Endothelial cell (in vitro differentiated cells): Measurements from ENCODE around the gene TMEM184A. TPM values are rescaled to one million over a fixed set of nuclear protein-coding genes. Genes with fewer than 3 reads are reported as not detected.

Experiments used
- DNase-seq: peaks from one replicate; pipeline ENCODE4 v3.0.0; 2021; ENCODE audit warnings: low spot score
- H3K27ac Mint-ChIP-seq: one replicate; pipeline ENCODE4 v1.8.0; 2021; ENCODE audit warnings: mixed read lengths, inconsistent platforms; ENCODE audit not compliant: unreplicated experiment
- H3K27me3 Mint-ChIP-seq: one replicate; pipeline ENCODE4 v1.8.0; 2021; ENCODE audit warnings: mild to moderate bottlenecking, moderate library complexity, mixed read lengths, inconsistent platforms; ENCODE audit not compliant: unreplicated experiment
- H3K36me3 Mint-ChIP-seq: one replicate; pipeline ENCODE4 v1.8.0; 2021; ENCODE audit warnings: mild to moderate bottlenecking, low read depth, mixed read lengths, inconsistent platforms; ENCODE audit not compliant: unreplicated experiment
- H3K4me1 Mint-ChIP-seq: one replicate; pipeline ENCODE4 v1.8.0; 2021; ENCODE audit warnings: mild to moderate bottlenecking, mixed read lengths, inconsistent platforms; ENCODE audit not compliant: unreplicated experiment
- H3K4me3 Mint-ChIP-seq: one replicate; pipeline ENCODE4 v1.8.0; 2021; ENCODE audit warnings: mild to moderate bottlenecking, mixed read lengths, inconsistent platforms; ENCODE audit not compliant: unreplicated experiment
- H3K9me3 Mint-ChIP-seq: one replicate; pipeline ENCODE4 v1.8.0; 2021; ENCODE audit warnings: mixed read lengths, inconsistent platforms; ENCODE audit not compliant: unreplicated experiment
- CTCF ChIP-seq: fragments of 200-600 bp; sonication (generic); IDR thresholded peaks from one replicate; pipeline ENCODE4 v1.5.0; 2021; ENCODE audit warnings: antibody characterized with exemption; ENCODE audit not compliant: unreplicated experiment
- total RNA-seq: library from RNA; stranded (reverse); fragmentation: NEBNext Ultra II Directional; extraction: Animal tissue kit (Norgen Biotek cat#: 25700); gene quantifications from one replicate; pipeline ENCODE4 v1.2.1, GENCODE V29; 2021; ENCODE audit not compliant: unreplicated experiment

Gene TMEM184A
- total RNA-seq, 1 donor from 2014 or later, result 0.21 TPM

- no peak overlapping the region for H3K27ac Mint-ChIP-seq
- no peak overlapping the region for H3K4me3 Mint-ChIP-seq
- H3K4me1 Mint-ChIP-seq, result no peaks in the 10 kb centered on the region
- H3K9me3 Mint-ChIP-seq, result no peaks in the 10 kb centered on the region
- DNase-seq, result peak; percentile 26
- peak; percentile 24 for TF ChIP-seq CTCF
- H3K36me3 Mint-ChIP-seq, result peaks cover under 1% of the 10 kb centered on the region
- peaks cover 14% of the 10 kb centered on the region for H3K27me3 Mint-ChIP-seq
Measured at GRCh38 chr7:1593091-1593866, 37.3 kb upstream of the TMEM184A start.

GRCh38 chr7:1592299-1592871 is 36.4 kb upstream of the TMEM184A start:
- no peaks in the 10 kb centered on the region for H3K9me3 Mint-ChIP-seq
- peaks cover 14% of the 10 kb centered on the region for H3K27me3 Mint-ChIP-seq
- H3K36me3 Mint-ChIP-seq, result peaks cover 4% of the 10 kb centered on the region
- no peak overlapping the region for H3K4me3 Mint-ChIP-seq
- H3K27ac Mint-ChIP-seq, result no peak overlapping the region
- no peak for TF ChIP-seq CTCF
- H3K4me1 Mint-ChIP-seq, result no peaks in the 10 kb centered on the region
- DNase-seq, result no peak

DNA sequence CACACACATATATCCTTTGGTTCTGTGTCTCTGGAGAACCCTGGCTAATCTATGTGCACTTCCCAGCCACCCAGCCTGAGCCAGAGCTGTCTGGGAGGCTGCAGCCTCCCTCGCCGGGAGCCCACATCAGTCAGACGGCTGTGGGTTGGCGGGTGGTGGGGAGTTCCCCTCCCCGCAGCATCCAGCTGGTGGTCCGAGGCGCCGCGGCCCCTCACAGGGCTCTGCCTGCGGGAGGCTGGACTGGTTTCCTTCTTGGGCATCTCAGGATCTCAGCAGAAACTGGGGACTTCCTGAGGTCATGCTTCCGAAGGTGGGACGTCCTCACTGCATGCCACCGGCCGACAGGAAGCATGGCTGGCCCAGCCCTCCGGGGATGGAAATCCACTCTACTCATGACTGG is 35.9 kb upstream of the TMEM184A start:
- no peak overlapping the region for H3K4me3 Mint-ChIP-seq
- H3K9me3 Mint-ChIP-seq, result no peaks in the 10 kb centered on the region
- TF ChIP-seq CTCF, result no peak
- H3K4me1 Mint-ChIP-seq, result no peaks in the 10 kb centered on the region
- no peak overlapping the region for H3K27ac Mint-ChIP-seq
- H3K27me3 Mint-ChIP-seq, result peaks cover 12% of the 10 kb centered on the region
- DNase-seq, result peak; percentile 18
- H3K36me3 Mint-ChIP-seq, result peaks cover 4% of the 10 kb centered on the region

- H3K27ac Mint-ChIP-seq, result no peak overlapping the region
- peaks cover 8% of the 10 kb centered on the region for H3K27me3 Mint-ChIP-seq
- H3K36me3 Mint-ChIP-seq, result peaks cover 4% of the 10 kb centered on the region
- H3K4me3 Mint-ChIP-seq, result no peak overlapping the region
- no peaks in the 10 kb centered on the region for H3K9me3 Mint-ChIP-seq
- no peaks in the 10 kb centered on the region for H3K4me1 Mint-ChIP-seq
- TF ChIP-seq CTCF, result no peak
- no peak for DNase-seq
Measured at GRCh38 chr7:1591396-1591795, 35.4 kb upstream of the TMEM184A start.

DNA sequence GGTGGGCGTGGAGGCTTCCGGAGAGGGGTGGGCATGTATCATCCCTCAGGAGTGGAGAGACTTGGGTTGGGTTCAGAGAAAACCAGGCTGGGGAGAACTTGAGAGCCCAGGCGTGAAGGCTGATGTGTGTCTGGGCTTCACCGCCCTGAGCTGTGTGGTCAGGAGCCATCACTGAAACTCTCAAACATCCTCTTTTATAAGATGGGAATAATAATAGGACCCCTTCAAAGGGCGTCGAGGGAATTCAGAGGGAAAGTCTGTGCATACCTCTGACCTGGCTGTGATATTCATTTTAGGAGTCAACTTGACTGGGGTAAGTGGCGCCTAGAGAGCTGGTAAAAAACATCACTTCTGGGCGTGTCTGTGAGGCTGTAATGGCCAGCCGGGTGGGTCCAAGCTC is 34.9 kb upstream of the TMEM184A start:
- H3K27me3 Mint-ChIP-seq, result peaks cover 8% of the 10 kb centered on the region
- peaks cover 4% of the 10 kb centered on the region for H3K36me3 Mint-ChIP-seq
- no peak overlapping the region for H3K27ac Mint-ChIP-seq
- H3K4me3 Mint-ChIP-seq, result no peak overlapping the region
- H3K9me3 Mint-ChIP-seq, result no peaks in the 10 kb centered on the region
- no peak for DNase-seq
- no peaks in the 10 kb centered on the region for H3K4me1 Mint-ChIP-seq
- TF ChIP-seq CTCF, result no peak
